Measurements from ENCODE around the gene EXOC4. TPM values are rescaled to one million over a fixed set of nuclear protein-coding genes. Genes with fewer than 3 reads are reported as not detected.

Gene EXOC4
- total and polyA plus RNA-seq, 2 of the 13 experiments (the other 11 are each of a cell fraction or from before 2014, with no cell fraction given): 22.5 to 39.0 TPM

DNA sequence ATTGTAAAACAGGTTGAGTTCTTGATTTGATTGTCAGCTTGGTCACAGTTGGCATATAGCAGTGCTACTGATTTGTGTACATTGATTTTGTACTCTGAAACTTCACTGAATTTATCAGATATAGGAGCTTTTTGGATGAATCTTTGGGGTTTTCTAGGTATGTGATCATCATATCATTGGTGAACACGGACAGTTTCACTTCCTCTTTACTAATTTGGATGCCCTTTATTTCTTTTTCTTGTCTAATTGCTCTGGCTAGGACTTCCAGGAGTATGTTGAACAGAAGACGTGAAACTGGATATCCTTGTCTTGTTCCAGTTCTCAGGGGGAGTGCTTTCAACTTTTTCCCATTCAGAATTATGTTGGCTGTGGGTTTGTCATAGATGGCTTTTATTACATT, 86.9 kb downstream of the EXOC4 start:
- Histone ChIP-seq H3K79me2 (ENCODE audit: insufficient read depth, low read length) (no peaks in the 10 kb centered on the region), H3K4me2 (ENCODE audit: low read depth, low read length) (no peak overlapping the region), H3K27ac (ENCODE audit: extremely low read length, insufficient read depth, low read length) (no peak overlapping the region), H3K4me1 (ENCODE audit: insufficient read depth, low read length) (no peaks in the 10 kb centered on the region), H3K4me3 (replicated peaks in 1 of 3; ENCODE audit: insufficient read depth in 1 of 3, low read depth in 2 of 3, low read length in 3 of 3) (no peak overlapping the region), H3K9ac (ENCODE audit: insufficient read depth, low read depth, low read length) (no peak overlapping the region), H2AFZ (ENCODE audit: low read length) (no peak overlapping the region), H4K20me1 (ENCODE audit: insufficient read depth, low read length) (no peaks in the 10 kb centered on the region; the same call in 1 of the 2 replicates), H3K27me3 (ENCODE audit: control insufficient read depth in 1 of 2, insufficient read depth in 2 of 2, low read length in 2 of 2) (no peaks in the 10 kb centered on the region), H3K9me3 (ENCODE audit: low read length) (peaks cover 15% of the 10 kb centered on the region), H3K36me3 (replicated peaks in 1 of 2; ENCODE audit: control insufficient read depth in 1 of 2, insufficient read depth in 2 of 2, low read length in 2 of 2) (no peaks in the 10 kb centered on the region)
- TF ChIP-seq RNF2 (conservative IDR thresholded peaks at IDR 0.05; ENCODE audit: low read depth): no peak
- BruUV-seq (replicated peaks): no TSS peak
- ChIA-PET CTCF (ENCODE audit: low intra/inter-chr PET ratio, low total read pairs) (no interaction called here), POLR2A (no interaction called here)
- in situ Hi-C loops (cut with HindIII; ENCODE audit: extremely low pct_ligation_motif_present, low pct_unique_long_range_greater_than_20kb) (no loop called here), intact Hi-C loops (cut with micrococcal nuclease; ENCODE audit: unreplicated experiment) (loop anchor here (5.0 to 10.0 kb wide), 2 partner anchors 105 to 627 kb away; no protein-coding TSS in a partner anchor)
- FAIRE-seq (no peak), ATAC-seq (no peak), DNase-seq (ENCODE audit: low spot score) (no peak)
- 95% methylated on average over 2 of the region's 2 CpGs for WGBS (ENCODE audit: low lambda C conversion rate)

DNA sequence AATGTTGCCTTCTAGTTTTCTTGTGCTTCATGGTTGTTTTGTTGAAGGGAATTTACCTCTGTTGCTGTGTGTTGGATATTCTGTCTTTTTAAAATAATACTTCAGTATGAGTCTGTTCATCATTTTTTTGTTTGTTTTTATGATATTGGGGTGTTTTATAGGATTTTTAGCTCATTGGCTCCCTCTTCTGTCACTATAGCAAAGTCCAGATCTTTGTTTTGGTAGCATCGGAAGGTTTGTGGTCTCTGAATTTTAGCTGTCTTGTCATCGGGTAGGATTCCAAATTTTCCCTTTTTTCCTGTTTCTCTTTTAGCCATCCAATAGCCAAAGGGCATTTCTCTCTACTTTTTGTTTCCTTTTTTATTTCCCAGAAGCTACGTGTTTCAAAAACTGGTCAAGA, 91.4 kb downstream of the EXOC4 start:
- intact Hi-C loops (cut with micrococcal nuclease; ENCODE audit: unreplicated experiment) (loop anchor here (5.0 to 10.0 kb wide), 2 partner anchors 109 to 632 kb away; no protein-coding TSS in a partner anchor), in situ Hi-C loops (cut with HindIII; ENCODE audit: extremely low pct_ligation_motif_present, low pct_unique_long_range_greater_than_20kb) (no loop called here)
- Histone ChIP-seq H3K79me2 (ENCODE audit: insufficient read depth, low read length) (no peaks in the 10 kb centered on the region), H3K27me3 (ENCODE audit: control insufficient read depth in 1 of 2, insufficient read depth in 2 of 2, low read length in 2 of 2) (no peaks in the 10 kb centered on the region), H3K9me3 (ENCODE audit: low read length) (peaks cover 9% of the 10 kb centered on the region), H3K4me2 (ENCODE audit: low read depth, low read length) (no peak overlapping the region), H3K9ac (ENCODE audit: insufficient read depth, low read depth, low read length) (no peak overlapping the region), H3K36me3 (replicated peaks in 1 of 2; ENCODE audit: control insufficient read depth in 1 of 2, insufficient read depth in 2 of 2, low read length in 2 of 2) (peaks cover 0 to 3% of the 10 kb centered on the region in 2 experiments; a peak in 1 of 5 replicates), H2AFZ (ENCODE audit: low read length) (no peak overlapping the region), H4K20me1 (ENCODE audit: insufficient read depth, low read length) (no peaks in the 10 kb centered on the region; the same call in 1 of the 2 replicates), H3K4me3 (replicated peaks in 1 of 3; ENCODE audit: insufficient read depth in 1 of 3, low read depth in 2 of 3, low read length in 3 of 3) (no peak overlapping the region), H3K4me1 (ENCODE audit: insufficient read depth, low read length) (no peaks in the 10 kb centered on the region), H3K27ac (ENCODE audit: extremely low read length, insufficient read depth, low read length) (no peak overlapping the region)
- ChIA-PET POLR2A (no interaction called here), CTCF (ENCODE audit: low intra/inter-chr PET ratio, low total read pairs) (no interaction called here)
- ATAC-seq (no peak), FAIRE-seq (no peak), DNase-seq (ENCODE audit: low spot score) (no peak)
- no TSS peak for BruUV-seq (replicated peaks)
- WGBS (ENCODE audit: low lambda C conversion rate): 71% methylated on average over 3 of the region's 3 CpGs
- TF ChIP-seq, protein P1, sequence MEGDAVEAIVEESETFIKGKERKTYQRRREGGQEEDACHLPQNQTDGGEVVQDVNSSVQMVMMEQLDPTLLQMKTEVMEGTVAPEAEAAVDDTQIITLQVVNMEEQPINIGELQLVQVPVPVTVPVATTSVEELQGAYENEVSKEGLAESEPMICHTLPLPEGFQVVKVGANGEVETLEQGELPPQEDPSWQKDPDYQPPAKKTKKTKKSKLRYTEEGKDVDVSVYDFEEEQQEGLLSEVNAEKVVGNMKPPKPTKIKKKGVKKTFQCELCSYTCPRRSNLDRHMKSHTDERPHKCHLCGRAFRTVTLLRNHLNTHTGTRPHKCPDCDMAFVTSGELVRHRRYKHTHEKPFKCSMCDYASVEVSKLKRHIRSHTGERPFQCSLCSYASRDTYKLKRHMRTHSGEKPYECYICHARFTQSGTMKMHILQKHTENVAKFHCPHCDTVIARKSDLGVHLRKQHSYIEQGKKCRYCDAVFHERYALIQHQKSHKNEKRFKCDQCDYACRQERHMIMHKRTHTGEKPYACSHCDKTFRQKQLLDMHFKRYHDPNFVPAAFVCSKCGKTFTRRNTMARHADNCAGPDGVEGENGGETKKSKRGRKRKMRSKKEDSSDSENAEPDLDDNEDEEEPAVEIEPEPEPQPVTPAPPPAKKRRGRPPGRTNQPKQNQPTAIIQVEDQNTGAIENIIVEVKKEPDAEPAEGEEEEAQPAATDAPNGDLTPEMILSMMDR (CRISPR knock-in tag; IDR thresholded peaks at IDR 0.05): peak; percentile 28
- peak; percentile 5; the same call in 1 of the 2 replicates for TF ChIP-seq SMC3 (IDR thresholded peaks at IDR 0.05; ENCODE audit: low read length)
- TF ChIP-seq ZNF768 (CRISPR knock-in tag; IDR thresholded peaks at IDR 0.05): no peak
- no peak for TF ChIP-seq KDM3A (CRISPR knock-in tag; IDR thresholded peaks at IDR 0.05; ENCODE audit: low read depth)
- TF ChIP-seq STAG1 (CRISPR knock-in tag; IDR thresholded peaks at IDR 0.05): peak; percentile 48
- TF ChIP-seq, protein P2, sequence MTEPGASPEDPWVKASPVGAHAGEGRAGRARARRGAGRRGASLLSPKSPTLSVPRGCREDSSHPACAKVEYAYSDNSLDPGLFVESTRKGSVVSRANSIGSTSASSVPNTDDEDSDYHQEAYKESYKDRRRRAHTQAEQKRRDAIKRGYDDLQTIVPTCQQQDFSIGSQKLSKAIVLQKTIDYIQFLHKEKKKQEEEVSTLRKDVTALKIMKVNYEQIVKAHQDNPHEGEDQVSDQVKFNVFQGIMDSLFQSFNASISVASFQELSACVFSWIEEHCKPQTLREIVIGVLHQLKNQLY (CRISPR knock-in tag; IDR thresholded peaks at IDR 0.05): no peak
- TF ChIP-seq, protein P3, sequence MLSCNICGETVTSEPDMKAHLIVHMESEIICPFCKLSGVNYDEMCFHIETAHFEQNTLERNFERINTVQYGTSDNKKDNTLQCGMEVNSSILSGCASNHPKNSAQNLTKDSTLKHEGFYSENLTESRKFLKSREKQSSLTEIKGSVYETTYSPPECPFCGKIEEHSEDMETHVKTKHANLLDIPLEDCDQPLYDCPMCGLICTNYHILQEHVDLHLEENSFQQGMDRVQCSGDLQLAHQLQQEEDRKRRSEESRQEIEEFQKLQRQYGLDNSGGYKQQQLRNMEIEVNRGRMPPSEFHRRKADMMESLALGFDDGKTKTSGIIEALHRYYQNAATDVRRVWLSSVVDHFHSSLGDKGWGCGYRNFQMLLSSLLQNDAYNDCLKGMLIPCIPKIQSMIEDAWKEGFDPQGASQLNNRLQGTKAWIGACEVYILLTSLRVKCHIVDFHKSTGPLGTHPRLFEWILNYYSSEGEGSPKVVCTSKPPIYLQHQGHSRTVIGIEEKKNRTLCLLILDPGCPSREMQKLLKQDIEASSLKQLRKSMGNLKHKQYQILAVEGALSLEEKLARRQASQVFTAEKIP (CRISPR knock-in tag; IDR thresholded peaks at IDR 0.05; ENCODE audit: borderline replicate concordance): no peak

Data from HepG2 (cell line).